ENCODE results near the gene ODF2.
"Not testable (repeated sequence)": the region's sequence is repeated elsewhere in the genome, so short reads cannot be mapped to it uniquely, and the experiment has no call there.

ODF2 gene

GRCh38 chr9:128424268-128424780 lies 31.5 kb upstream of the ODF2 start:
- no peak for DNase-seq

- no peak for DNase-seq
These were observed 26.9 kb upstream of the ODF2 start for GRCh38 chr9:128428644-128429512.

- DNase-seq = no peak
These were observed 26.2 kb upstream of the ODF2 start for GRCh38 chr9:128429513-128430086.

- DNase-seq = no peak
These were observed 24.6 kb upstream of the ODF2 start for GRCh38 chr9:128431207-128431606.

- DNase-seq = no peak
These were observed 21.5 kb upstream of the ODF2 start for GRCh38 chr9:128434340-128434739.

GRCh38 chr9:128435611-128436010 lies 20.2 kb upstream of the ODF2 start:
- no peak for DNase-seq

GRCh38 chr9:128438343-128439109 lies 17.3 kb upstream of the ODF2 start:
- peak; percentile 80 for DNase-seq

GRCh38 chr9:128439273-128439672 lies 16.5 kb upstream of the ODF2 start:
- DNase-seq = no peak

GRCh38 chr9:128442150-128442549 lies 13.7 kb upstream of the ODF2 start:
- no peak for DNase-seq

- DNase-seq = not testable (repeated sequence)
These were observed 9.3 kb upstream of the ODF2 start for GRCh38 chr9:128446505-128446904.

GRCh38 chr9:128448746-128449145 lies 7.1 kb upstream of the ODF2 start:
- no peak for DNase-seq

- no peak for DNase-seq
These were observed 815 bp upstream of the ODF2 start for GRCh38 chr9:128454991-128455390.

- peak; percentile 75 for DNase-seq
These were observed 831 bp downstream of the ODF2 start for GRCh38 chr9:128456613-128457061.

GRCh38 chr9:128457207-128457606 lies 1.4 kb downstream of the ODF2 start:
- no peak for DNase-seq

- DNase-seq = no peak
These were observed 3.2 kb downstream of the ODF2 start for GRCh38 chr9:128459011-128459410.

GRCh38 chr9:128469070-128469469 lies 13.3 kb downstream of the ODF2 start:
- DNase-seq = no peak

GRCh38 chr9:128470560-128470959 lies 14.8 kb downstream of the ODF2 start:
- no peak for DNase-seq

GRCh38 chr9:128473104-128473503 lies 17.3 kb downstream of the ODF2 start:
- no peak for DNase-seq

- no peak for DNase-seq
These were observed 20.1 kb downstream of the ODF2 start for GRCh38 chr9:128475867-128476266.

- DNase-seq = no peak
These were observed 23.5 kb downstream of the ODF2 start for GRCh38 chr9:128479262-128479661.

- DNase-seq = no peak
These were observed 25.8 kb downstream of the ODF2 start for GRCh38 chr9:128481561-128481960.

GRCh38 chr9:128482186-128482585 lies 26.4 kb downstream of the ODF2 start:
- DNase-seq = no peak

- no peak for DNase-seq
These were observed 29.0 kb downstream of the ODF2 start for GRCh38 chr9:128484686-128485413.

Data from CD4-positive, alpha-beta T cell treated with Interleukin-10 for 1 hour (primary cell).